Measurements from ENCODE around the gene TMEM127. TPM values are rescaled to one million over a fixed set of nuclear protein-coding genes. Genes with fewer than 3 reads are reported as not detected.

TMEM127 gene
- total RNA-seq, 2 experiments from 2014 or later, result 32.7 to 36.9 TPM

- CTCF ChIA-PET, result interaction anchor here (0.7 to 1.8 kb wide), 3 partner anchors 11 to 37 kb away, joined by 3 to 4 read pairs (median 4); partner anchors contain the start of gene STARD7
- peak overlapping the region; percentile 70 for H3K27ac Mint-ChIP-seq
- H3K4me1 Mint-ChIP-seq, result peaks cover 63% of the 10 kb centered on the region
- H3K9me3 Mint-ChIP-seq (ENCODE audit: low read depth), result no peaks in the 10 kb centered on the region
- no peaks in the 10 kb centered on the region for H3K27me3 Mint-ChIP-seq
- H3K36me3 Mint-ChIP-seq, result peaks cover 13% of the 10 kb centered on the region
- ATAC-seq, result no peak
- DNase-seq, result no peak
- H3K4me3 Mint-ChIP-seq, result no peak overlapping the region
Observed at GRCh38 chr2:96245609-96246390, 20.0 kb downstream of the TMEM127 start.

GRCh38 chr2:96243843-96244242, 22.0 kb downstream of the TMEM127 start:
- Mint-ChIP-seq H3K4me3 (no peak overlapping the region), H3K9me3 (ENCODE audit: low read depth) (no peaks in the 10 kb centered on the region), H3K27ac (no peak overlapping the region), H3K27me3 (no peaks in the 10 kb centered on the region), H3K4me1 (peaks cover 57% of the 10 kb centered on the region), H3K36me3 (peaks cover 13% of the 10 kb centered on the region)
- ATAC-seq (no peak), DNase-seq (no peak)
- CTCF ChIA-PET, result no interaction called here

GRCh38 chr2:96241900-96242611, 23.7 kb downstream of the TMEM127 start:
- H3K4me3 Mint-ChIP-seq, result peak overlapping the region; percentile 34
- CTCF ChIA-PET, result interaction anchor here (0.7 to 1.6 kb wide), 11 partner anchors 8 to 312 kb away, joined by 3 to 5 read pairs (median 4); partner anchors contain the start of gene ASTL
- DNase-seq (peak; percentile 87), ATAC-seq (peak; percentile 98)
- peaks cover 51% of the 10 kb centered on the region for H3K4me1 Mint-ChIP-seq
- peaks cover 11% of the 10 kb centered on the region for H3K36me3 Mint-ChIP-seq
- H3K27me3 Mint-ChIP-seq, result no peaks in the 10 kb centered on the region
- H3K27ac Mint-ChIP-seq, result peak overlapping the region; percentile 92
- H3K9me3 Mint-ChIP-seq (ENCODE audit: low read depth), result no peaks in the 10 kb centered on the region

GRCh38 chr2:96241227-96241626, 24.6 kb downstream of the TMEM127 start:
- Mint-ChIP-seq H3K4me1 (peaks cover 43% of the 10 kb centered on the region), H3K4me3 (no peak overlapping the region), H3K27ac (peak overlapping the region; percentile 92), H3K27me3 (no peaks in the 10 kb centered on the region), H3K9me3 (ENCODE audit: low read depth) (no peaks in the 10 kb centered on the region), H3K36me3 (peaks cover 11% of the 10 kb centered on the region)
- DNase-seq (no peak), ATAC-seq (no peak)
- CTCF ChIA-PET, result interaction anchor here (0.7 to 1.6 kb wide), 6 partner anchors 18 to 313 kb away, joined by 3 to 5 read pairs (median 4); partner anchors contain the start of gene ASTL

- Mint-ChIP-seq H3K36me3 (peaks cover 5% of the 10 kb centered on the region), H3K4me3 (no peak overlapping the region), H3K27me3 (no peaks in the 10 kb centered on the region), H3K4me1 (peaks cover 35% of the 10 kb centered on the region), H3K9me3 (ENCODE audit: low read depth) (no peaks in the 10 kb centered on the region), H3K27ac (peak overlapping the region; percentile 20)
- CTCF ChIA-PET, result interaction anchor here (1.6 kb wide), 1 partner anchor 24 kb away, joined by 5 read pairs; no protein-coding TSS in a partner anchor
- DNase-seq, result no peak
- no peak for ATAC-seq
Observed at GRCh38 chr2:96240341-96241038, 25.3 kb downstream of the TMEM127 start.

GRCh38 chr2:96239745-96240264, 26.0 kb downstream of the TMEM127 start:
- H3K27me3 Mint-ChIP-seq, result no peaks in the 10 kb centered on the region
- H3K9me3 Mint-ChIP-seq (ENCODE audit: low read depth), result no peaks in the 10 kb centered on the region
- CTCF ChIA-PET, result interaction anchor here (1.0 to 1.9 kb wide), 3 partner anchors 12 to 26 kb away, joined by 4 to 5 read pairs (median 5); no protein-coding TSS in a partner anchor
- DNase-seq (no peak), ATAC-seq (no peak)
- H3K27ac Mint-ChIP-seq, result no peak overlapping the region
- peaks cover 2% of the 10 kb centered on the region for H3K36me3 Mint-ChIP-seq
- H3K4me3 Mint-ChIP-seq, result no peak overlapping the region
- peaks cover 31% of the 10 kb centered on the region for H3K4me1 Mint-ChIP-seq

GRCh38 chr2:96239091-96239490, 26.7 kb downstream of the TMEM127 start:
- no peaks in the 10 kb centered on the region for H3K36me3 Mint-ChIP-seq
- no peaks in the 10 kb centered on the region for H3K9me3 Mint-ChIP-seq (ENCODE audit: low read depth)
- ATAC-seq (no peak), DNase-seq (no peak)
- no peak overlapping the region for H3K4me3 Mint-ChIP-seq
- H3K4me1 Mint-ChIP-seq, result peaks cover 29% of the 10 kb centered on the region
- H3K27ac Mint-ChIP-seq, result no peak overlapping the region
- CTCF ChIA-PET, result interaction anchor here (1.0 to 1.9 kb wide), 3 partner anchors 11 to 26 kb away, joined by 4 to 5 read pairs (median 5); no protein-coding TSS in a partner anchor
- H3K27me3 Mint-ChIP-seq, result no peaks in the 10 kb centered on the region

GRCh38 chr2:96238266-96238665, 27.5 kb downstream of the TMEM127 start:
- CTCF ChIA-PET, result interaction anchor here (1.9 kb wide), 1 partner anchor 10 kb away, joined by 5 read pairs; no protein-coding TSS in a partner anchor
- peaks cover 27% of the 10 kb centered on the region for H3K4me1 Mint-ChIP-seq
- no peak overlapping the region for H3K27ac Mint-ChIP-seq
- H3K27me3 Mint-ChIP-seq, result no peaks in the 10 kb centered on the region
- H3K4me3 Mint-ChIP-seq, result no peak overlapping the region
- no peak for DNase-seq
- ATAC-seq, result no peak
- H3K9me3 Mint-ChIP-seq (ENCODE audit: low read depth), result no peaks in the 10 kb centered on the region
- no peaks in the 10 kb centered on the region for H3K36me3 Mint-ChIP-seq

- H3K4me3 Mint-ChIP-seq, result no peak overlapping the region
- peaks cover 13% of the 10 kb centered on the region for H3K4me1 Mint-ChIP-seq
- H3K9me3 Mint-ChIP-seq (ENCODE audit: low read depth), result no peaks in the 10 kb centered on the region
- no peaks in the 10 kb centered on the region for H3K27me3 Mint-ChIP-seq
- ATAC-seq (no peak), DNase-seq (no peak)
- no peak overlapping the region for H3K27ac Mint-ChIP-seq
- CTCF ChIA-PET, result no interaction called here
- no peaks in the 10 kb centered on the region for H3K36me3 Mint-ChIP-seq
Observed at GRCh38 chr2:96236882-96237281, 28.9 kb downstream of the TMEM127 start.

- no peaks in the 10 kb centered on the region for H3K9me3 Mint-ChIP-seq (ENCODE audit: low read depth)
- no peak for ATAC-seq
- no peak overlapping the region for H3K4me3 Mint-ChIP-seq
- H3K4me1 Mint-ChIP-seq, result no peaks in the 10 kb centered on the region
- H3K27ac Mint-ChIP-seq, result no peak overlapping the region
- H3K27me3 Mint-ChIP-seq, result no peaks in the 10 kb centered on the region
- CTCF ChIA-PET, result interaction anchor here (1.0 to 1.6 kb wide), 3 partner anchors 8 to 276 kb away, joined by 3 to 5 read pairs (median 4); no protein-coding TSS in a partner anchor
- H3K36me3 Mint-ChIP-seq, result no peaks in the 10 kb centered on the region
- DNase-seq, result no peak
Observed at GRCh38 chr2:96233880-96234316, 31.9 kb downstream of the TMEM127 start.

- no peak overlapping the region for H3K4me3 Mint-ChIP-seq
- H3K9me3 Mint-ChIP-seq (ENCODE audit: low read depth), result no peaks in the 10 kb centered on the region
- no peak for ATAC-seq
- no peaks in the 10 kb centered on the region for H3K36me3 Mint-ChIP-seq
- H3K27me3 Mint-ChIP-seq, result no peaks in the 10 kb centered on the region
- H3K4me1 Mint-ChIP-seq, result no peaks in the 10 kb centered on the region
- DNase-seq, result no peak
- H3K27ac Mint-ChIP-seq, result no peak overlapping the region
- CTCF ChIA-PET, result interaction anchor here (1.0 to 1.6 kb wide), 5 partner anchors 9 to 277 kb away, joined by 3 to 5 read pairs (median 4); no protein-coding TSS in a partner anchor
Observed at GRCh38 chr2:96233436-96233835, 32.4 kb downstream of the TMEM127 start.

- H3K9me3 Mint-ChIP-seq (ENCODE audit: low read depth), result no peaks in the 10 kb centered on the region
Observed at GRCh38 chr2:96231316-96231715, 34.5 kb downstream of the TMEM127 start.

More at GRCh38 chr2:96231316-96231715, 34.5 kb downstream of the TMEM127 start:
- Mint-ChIP-seq H3K36me3 (no peaks in the 10 kb centered on the region), H3K27me3 (no peaks in the 10 kb centered on the region), H3K27ac (no peak overlapping the region), H3K4me1 (no peaks in the 10 kb centered on the region), H3K4me3 (no peak overlapping the region)
- DNase-seq (no peak), ATAC-seq (no peak)
- CTCF ChIA-PET, result interaction anchor here (0.6 kb wide), 1 partner anchor 57 kb away, joined by 3 read pairs; no protein-coding TSS in a partner anchor
